NCI-H82 treated with DMSO at 0.1 percent for 48 hours (cell line): ENCODE measurements around the gene SMC1B.
"Not testable (repeated sequence)": the region's sequence is repeated elsewhere in the genome, so short reads cannot be mapped to it uniquely, and the experiment has no call there.

Source experiments
- DNase-seq: peaks from one replicate; lab custom pipeline; 2025; ENCODE audit not compliant: unreplicated experiment; lab: John Stamatoyannopoulos, UW

Gene SMC1B

GRCh38 chr22:45444168-45444567, 30.8 kb upstream of the SMC1B start:
- DNase-seq: no peak

GRCh38 chr22:45442116-45442515, 28.7 kb upstream of the SMC1B start:
- DNase-seq: no peak

- no peak for DNase-seq
Measured at GRCh38 chr22:45441138-45441537, 27.7 kb upstream of the SMC1B start.

GRCh38 chr22:45440688-45441087, 27.3 kb upstream of the SMC1B start:
- not testable (repeated sequence) for DNase-seq

GRCh38 chr22:45438336-45438735, 24.9 kb upstream of the SMC1B start:
- DNase-seq: no peak

- DNase-seq: not testable (repeated sequence)
Measured at GRCh38 chr22:45436871-45437517, 23.6 kb upstream of the SMC1B start.

GRCh38 chr22:45435544-45436139, 22.2 kb upstream of the SMC1B start:
- DNase-seq: peak; percentile 12

GRCh38 chr22:45434981-45435380, 21.6 kb upstream of the SMC1B start:
- DNase-seq: no peak

- no peak for DNase-seq
Measured at GRCh38 chr22:45430871-45431270, 17.5 kb upstream of the SMC1B start.

- DNase-seq: no peak
Measured at GRCh38 chr22:45429981-45430775, 16.8 kb upstream of the SMC1B start.

- DNase-seq: no peak
Measured at GRCh38 chr22:45429424-45429823, 16.0 kb upstream of the SMC1B start.

- DNase-seq: no peak
Measured at GRCh38 chr22:45428391-45429385, 15.3 kb upstream of the SMC1B start.

GRCh38 chr22:45427114-45427513, 13.7 kb upstream of the SMC1B start:
- no peak for DNase-seq

- DNase-seq: no peak
Measured at GRCh38 chr22:45426387-45426786, 13.0 kb upstream of the SMC1B start.

GRCh38 chr22:45425531-45426265, 12.3 kb upstream of the SMC1B start:
- no peak for DNase-seq

- DNase-seq: no peak
Measured at GRCh38 chr22:45425101-45425500, 11.7 kb upstream of the SMC1B start.

GRCh38 chr22:45424241-45424731, 10.9 kb upstream of the SMC1B start:
- no peak for DNase-seq

- DNase-seq: no peak
Measured at GRCh38 chr22:45423524-45423923, 10.1 kb upstream of the SMC1B start.

- no peak for DNase-seq
Measured at GRCh38 chr22:45422237-45422983, 9.0 kb upstream of the SMC1B start.
